ENCODE measurements around the gene AFAP1L1.

- TF ChIP-seq CTCF (IDR thresholded peaks at IDR 0.05) (no peak), ZFX (IDR thresholded peaks at IDR 0.05; ENCODE audit: borderline replicate concordance) (no peak)
Observed at GRCh38 chr5:149273237-149273636, 1.6 kb downstream of the AFAP1L1 start.
